Measurements from ENCODE around the gene CPB1.
A peak's percentile ranks its signal among the peaks of the same experiment; 100 is the strongest.

DNA sequence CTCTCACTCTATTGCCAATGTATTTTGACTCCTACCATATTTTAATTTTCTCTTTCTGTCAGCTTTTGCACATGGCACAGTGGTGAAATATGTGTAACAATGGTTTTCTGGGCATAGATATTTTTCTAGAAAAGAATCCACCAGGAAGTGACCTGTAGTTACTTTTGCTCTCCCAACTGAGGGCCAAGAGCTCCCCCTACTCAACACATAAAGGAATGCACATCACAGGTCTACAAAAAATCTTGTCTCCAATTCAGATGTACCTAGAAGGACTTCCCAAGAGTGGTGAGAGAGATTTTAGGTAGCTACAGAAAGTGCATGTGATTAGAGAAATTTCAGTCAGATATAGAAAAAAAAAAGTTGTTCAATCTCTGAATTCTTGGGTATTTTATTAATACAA lies 53.1 kb downstream of the CPB1 start:
- TF ChIP-seq, protein P1, sequence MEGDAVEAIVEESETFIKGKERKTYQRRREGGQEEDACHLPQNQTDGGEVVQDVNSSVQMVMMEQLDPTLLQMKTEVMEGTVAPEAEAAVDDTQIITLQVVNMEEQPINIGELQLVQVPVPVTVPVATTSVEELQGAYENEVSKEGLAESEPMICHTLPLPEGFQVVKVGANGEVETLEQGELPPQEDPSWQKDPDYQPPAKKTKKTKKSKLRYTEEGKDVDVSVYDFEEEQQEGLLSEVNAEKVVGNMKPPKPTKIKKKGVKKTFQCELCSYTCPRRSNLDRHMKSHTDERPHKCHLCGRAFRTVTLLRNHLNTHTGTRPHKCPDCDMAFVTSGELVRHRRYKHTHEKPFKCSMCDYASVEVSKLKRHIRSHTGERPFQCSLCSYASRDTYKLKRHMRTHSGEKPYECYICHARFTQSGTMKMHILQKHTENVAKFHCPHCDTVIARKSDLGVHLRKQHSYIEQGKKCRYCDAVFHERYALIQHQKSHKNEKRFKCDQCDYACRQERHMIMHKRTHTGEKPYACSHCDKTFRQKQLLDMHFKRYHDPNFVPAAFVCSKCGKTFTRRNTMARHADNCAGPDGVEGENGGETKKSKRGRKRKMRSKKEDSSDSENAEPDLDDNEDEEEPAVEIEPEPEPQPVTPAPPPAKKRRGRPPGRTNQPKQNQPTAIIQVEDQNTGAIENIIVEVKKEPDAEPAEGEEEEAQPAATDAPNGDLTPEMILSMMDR (IDR thresholded peaks at IDR 0.05; ENCODE audit: low read length): peak; percentile 58
- no peak for TF ChIP-seq EZH2 (IDR thresholded peaks at IDR 0.05; ENCODE audit: borderline replicate concordance, low read length)
